ENCODE results near the gene CEP89. TPM values are rescaled to one million over a fixed set of nuclear protein-coding genes. Genes with fewer than 3 reads are reported as not detected.

Gene CEP89
- total RNA-seq, 1 donor from 2014 or later: 5.0 TPM

DNA sequence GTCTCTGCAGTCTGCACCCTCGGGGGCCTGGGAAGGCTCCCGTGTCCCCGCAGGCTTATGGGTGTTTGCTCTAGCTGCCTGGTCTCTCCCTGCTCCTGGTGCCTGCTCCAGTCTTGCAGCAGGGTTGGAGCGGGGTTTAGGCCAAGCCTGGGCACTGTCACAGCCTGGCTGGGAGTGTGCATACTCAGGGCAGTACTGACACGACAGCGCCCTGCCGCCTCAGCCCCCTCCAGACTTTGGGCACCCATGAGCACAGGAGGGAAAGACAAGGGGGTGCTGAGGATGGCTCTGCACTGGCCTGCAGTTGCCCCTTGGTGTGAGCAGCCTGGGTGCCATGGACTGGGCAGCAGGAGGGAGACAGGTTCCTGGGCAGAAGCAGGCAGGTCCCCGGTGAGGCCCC lies 35.7 kb downstream of the CEP89 start:
- H3K36me3 ChIP-seq (ENCODE audit: control insufficient read depth, insufficient read depth, low read length): peaks cover 6% of the 10 kb centered on the region
- H3K4me3 ChIP-seq (ENCODE audit: low read depth, low read length): no peak overlapping the region
- no peaks in the 10 kb centered on the region for H3K27me3 ChIP-seq (ENCODE audit: control insufficient read depth, insufficient read depth, low read length)
- DNase-seq (ENCODE audit: low read depth): no peak
- TF ChIP-seq CTCF (IDR thresholded peaks at IDR 0.05; ENCODE audit: insufficient read depth, low read length, severe bottlenecking): no peak
- no peak for FAIRE-seq

GRCh38 chr19:32935629-32936028 lies 36.1 kb downstream of the CEP89 start:
- FAIRE-seq: no peak
- Histone ChIP-seq H3K36me3 (ENCODE audit: control insufficient read depth, insufficient read depth, low read length) (peaks cover 6% of the 10 kb centered on the region), H3K4me3 (ENCODE audit: low read depth, low read length) (no peak overlapping the region), H3K27me3 (ENCODE audit: control insufficient read depth, insufficient read depth, low read length) (no peaks in the 10 kb centered on the region)
- no peak for DNase-seq (ENCODE audit: low read depth)
- no peak for TF ChIP-seq CTCF (IDR thresholded peaks at IDR 0.05; ENCODE audit: insufficient read depth, low read length, severe bottlenecking)

- Histone ChIP-seq H3K36me3 (ENCODE audit: control insufficient read depth, insufficient read depth, low read length) (peaks cover 5% of the 10 kb centered on the region), H3K27me3 (ENCODE audit: control insufficient read depth, insufficient read depth, low read length) (no peaks in the 10 kb centered on the region), H3K4me3 (ENCODE audit: low read depth, low read length) (no peak overlapping the region)
- no peak for TF ChIP-seq CTCF (IDR thresholded peaks at IDR 0.05; ENCODE audit: insufficient read depth, low read length, severe bottlenecking)
- DNase-seq (ENCODE audit: low read depth): no peak
- FAIRE-seq: peak; percentile 32
Observed at GRCh38 chr19:32933571-32933970, 38.2 kb downstream of the CEP89 start.

DNA sequence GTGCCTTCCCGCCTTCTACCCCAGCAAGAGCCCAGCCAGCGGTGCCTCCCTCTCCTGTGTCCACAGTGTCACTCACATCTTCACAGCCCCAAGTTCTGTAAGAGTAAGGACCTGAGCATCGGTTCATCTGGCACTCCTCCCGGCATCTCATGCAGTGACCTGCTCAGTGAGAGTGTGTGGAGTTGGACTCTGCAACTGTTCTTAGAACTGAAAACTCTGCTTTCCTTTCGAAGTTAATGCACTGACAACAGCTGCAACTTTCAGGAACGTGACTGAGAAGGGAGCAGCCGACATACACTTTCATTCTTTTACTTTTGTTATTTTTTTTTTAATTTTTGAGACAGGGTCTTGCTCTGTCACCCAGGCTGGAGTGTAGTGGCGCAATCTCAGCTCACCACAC lies 41.2 kb downstream of the CEP89 start:
- H3K4me3 ChIP-seq (ENCODE audit: low read depth, low read length): no peak overlapping the region
- H3K27me3 ChIP-seq (ENCODE audit: control insufficient read depth, insufficient read depth, low read length): no peaks in the 10 kb centered on the region
- DNase-seq (ENCODE audit: low read depth): no peak
- no peak for TF ChIP-seq CTCF (IDR thresholded peaks at IDR 0.05; ENCODE audit: insufficient read depth, low read length, severe bottlenecking)
- peak; percentile 28 for FAIRE-seq
- H3K36me3 ChIP-seq (ENCODE audit: control insufficient read depth, insufficient read depth, low read length): peaks cover 1% of the 10 kb centered on the region

DNA sequence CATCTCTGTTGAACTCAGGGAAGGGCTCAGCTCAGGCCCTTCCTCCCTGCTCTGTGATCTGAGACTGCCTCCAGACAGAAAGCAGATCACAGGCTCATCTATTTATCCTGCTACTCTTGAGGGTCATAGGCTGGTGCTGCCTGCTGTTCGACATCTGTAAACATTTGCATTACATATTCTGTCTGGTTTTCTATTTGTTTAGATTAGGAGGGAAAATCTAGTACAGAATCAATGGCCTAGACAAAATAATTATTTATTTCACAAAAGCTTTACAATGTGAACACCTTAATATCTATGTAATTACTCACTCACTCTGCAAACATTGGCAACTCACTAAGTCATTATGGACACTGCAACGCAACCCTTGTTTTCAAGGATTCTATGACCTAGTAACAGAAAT lies 43.0 kb downstream of the CEP89 start:
- no peaks in the 10 kb centered on the region for H3K27me3 ChIP-seq (ENCODE audit: control insufficient read depth, insufficient read depth, low read length)
- FAIRE-seq (no peak), DNase-seq (ENCODE audit: low read depth) (peak; percentile 86)
- peaks cover 4% of the 10 kb centered on the region for H3K36me3 ChIP-seq (ENCODE audit: control insufficient read depth, insufficient read depth, low read length)
- no peak overlapping the region for H3K4me3 ChIP-seq (ENCODE audit: low read depth, low read length)
- TF ChIP-seq CTCF (IDR thresholded peaks at IDR 0.05; ENCODE audit: insufficient read depth, low read length, severe bottlenecking): no peak

- FAIRE-seq (no peak), DNase-seq (ENCODE audit: low read depth) (no peak)
- TF ChIP-seq CTCF (IDR thresholded peaks at IDR 0.05; ENCODE audit: insufficient read depth, low read length, severe bottlenecking): no peak
- H3K4me3 ChIP-seq (ENCODE audit: low read depth, low read length): no peak overlapping the region
- no peaks in the 10 kb centered on the region for H3K27me3 ChIP-seq (ENCODE audit: control insufficient read depth, insufficient read depth, low read length)
- H3K36me3 ChIP-seq (ENCODE audit: control insufficient read depth, insufficient read depth, low read length): peaks cover 4% of the 10 kb centered on the region
Observed at GRCh38 chr19:32924200-32924599, 47.6 kb downstream of the CEP89 start.
